ENCODE data around the gene MACROH2A1. TPM values are rescaled to one million over a fixed set of nuclear protein-coding genes. Genes with fewer than 3 reads are reported as not detected.
A peak's percentile ranks its signal among the peaks of the same experiment; 100 is the strongest.

MACROH2A1 gene
- total and polyA plus RNA-seq, 4 donors: 135 to 191 (median 179) TPM

- Histone ChIP-seq H3K4me3 (ENCODE audit: low read depth, low read length) (no peak overlapping the region), H3K27ac (ENCODE audit: low read depth, low read length) (no peak overlapping the region), H3K36me3 (ENCODE audit: control insufficient read depth, insufficient read depth, low read length) (peaks cover 16% of the 10 kb centered on the region), H3K27me3 (ENCODE audit: control insufficient read depth, insufficient read depth, low read length) (no peaks in the 10 kb centered on the region), H3K4me1 (ENCODE audit: control insufficient read depth, insufficient read depth, low read length) (peaks cover 14% of the 10 kb centered on the region), H3K9me3 (ENCODE audit: control insufficient read depth, insufficient read depth, low read length) (no peaks in the 10 kb centered on the region)
- peak in 1 of 6 donors; percentile 52 for DNase-seq (ENCODE audit: low read depth in 4 of 6, low spot score in 6 of 6)
- WGBS (ENCODE audit: insufficient coverage): 81% methylated on average over 2 of the region's 2 CpGs
Measured at GRCh38 chr5:135392256-135392655, 6.8 kb downstream of the MACROH2A1 start.

- no peaks in the 10 kb centered on the region for H3K9me3 ChIP-seq (ENCODE audit: control insufficient read depth, insufficient read depth, low read length)
- no peaks in the 10 kb centered on the region for H3K27me3 ChIP-seq (ENCODE audit: control insufficient read depth, insufficient read depth, low read length)
- peaks cover 14% of the 10 kb centered on the region for H3K4me1 ChIP-seq (ENCODE audit: control insufficient read depth, insufficient read depth, low read length)
- 72% methylated on average over 2 of the region's 2 CpGs for WGBS (ENCODE audit: insufficient coverage)
- H3K36me3 ChIP-seq (ENCODE audit: control insufficient read depth, insufficient read depth, low read length): peaks cover 18% of the 10 kb centered on the region
- no peak for DNase-seq (ENCODE audit: low read depth in 4 of 6, low spot score in 6 of 6)
- no peak overlapping the region for H3K4me3 ChIP-seq (ENCODE audit: low read depth, low read length)
- no peak overlapping the region for H3K27ac ChIP-seq (ENCODE audit: low read depth, low read length)
Measured at GRCh38 chr5:135391869-135392255, 7.2 kb downstream of the MACROH2A1 start.

GRCh38 chr5:135391116-135391868 is 7.7 kb downstream of the MACROH2A1 start:
- Histone ChIP-seq H3K27ac (ENCODE audit: low read depth, low read length) (no peak overlapping the region), H3K4me1 (ENCODE audit: control insufficient read depth, insufficient read depth, low read length) (peaks cover 11% of the 10 kb centered on the region), H3K4me3 (ENCODE audit: low read depth, low read length) (no peak overlapping the region), H3K36me3 (ENCODE audit: control insufficient read depth, insufficient read depth, low read length) (peaks cover 18% of the 10 kb centered on the region), H3K9me3 (ENCODE audit: control insufficient read depth, insufficient read depth, low read length) (no peaks in the 10 kb centered on the region), H3K27me3 (ENCODE audit: control insufficient read depth, insufficient read depth, low read length) (no peaks in the 10 kb centered on the region)
- 79% methylated on average over 6 of the region's 6 CpGs for WGBS (ENCODE audit: insufficient coverage)
- DNase-seq (ENCODE audit: low read depth in 4 of 6, low spot score in 6 of 6): no peak

- no peaks in the 10 kb centered on the region for H3K27me3 ChIP-seq (ENCODE audit: control insufficient read depth, insufficient read depth, low read length)
- no peak overlapping the region for H3K27ac ChIP-seq (ENCODE audit: low read depth, low read length)
- H3K9me3 ChIP-seq (ENCODE audit: control insufficient read depth, insufficient read depth, low read length): no peaks in the 10 kb centered on the region
- H3K4me1 ChIP-seq (ENCODE audit: control insufficient read depth, insufficient read depth, low read length): peaks cover 13% of the 10 kb centered on the region
- 98% methylated on average over 13 of the region's 16 CpGs for WGBS (ENCODE audit: insufficient coverage)
- H3K4me3 ChIP-seq (ENCODE audit: low read depth, low read length): no peak overlapping the region
- peaks cover 38% of the 10 kb centered on the region for H3K36me3 ChIP-seq (ENCODE audit: control insufficient read depth, insufficient read depth, low read length)
- no peak for DNase-seq (ENCODE audit: low read depth in 4 of 6, low spot score in 6 of 6)
Measured at GRCh38 chr5:135388860-135389435, 10.1 kb downstream of the MACROH2A1 start.

- no peaks in the 10 kb centered on the region for H3K9me3 ChIP-seq (ENCODE audit: control insufficient read depth, insufficient read depth, low read length)
- H3K4me1 ChIP-seq (ENCODE audit: control insufficient read depth, insufficient read depth, low read length): peaks cover 13% of the 10 kb centered on the region
- no peak overlapping the region for H3K27ac ChIP-seq (ENCODE audit: low read depth, low read length)
- peaks cover 42% of the 10 kb centered on the region for H3K36me3 ChIP-seq (ENCODE audit: control insufficient read depth, insufficient read depth, low read length)
- H3K4me3 ChIP-seq (ENCODE audit: low read depth, low read length): no peak overlapping the region
- no peak for DNase-seq (ENCODE audit: low read depth in 4 of 6, low spot score in 6 of 6)
- H3K27me3 ChIP-seq (ENCODE audit: control insufficient read depth, insufficient read depth, low read length): no peaks in the 10 kb centered on the region
Measured at GRCh38 chr5:135387629-135387960, 11.4 kb downstream of the MACROH2A1 start.

- H3K27me3 ChIP-seq (ENCODE audit: control insufficient read depth, insufficient read depth, low read length): no peaks in the 10 kb centered on the region
- peak in 1 of 6 donors; percentile 37 for DNase-seq (ENCODE audit: low read depth in 4 of 6, low spot score in 6 of 6)
- no peaks in the 10 kb centered on the region for H3K9me3 ChIP-seq (ENCODE audit: control insufficient read depth, insufficient read depth, low read length)
- no peak overlapping the region for H3K27ac ChIP-seq (ENCODE audit: low read depth, low read length)
- H3K36me3 ChIP-seq (ENCODE audit: control insufficient read depth, insufficient read depth, low read length): peaks cover 42% of the 10 kb centered on the region
- 94% methylated on average over 8 of the region's 8 CpGs for WGBS (ENCODE audit: insufficient coverage)
- H3K4me1 ChIP-seq (ENCODE audit: control insufficient read depth, insufficient read depth, low read length): peaks cover 13% of the 10 kb centered on the region
- no peak overlapping the region for H3K4me3 ChIP-seq (ENCODE audit: low read depth, low read length)
Measured at GRCh38 chr5:135386886-135387628, 12.0 kb downstream of the MACROH2A1 start.

GRCh38 chr5:135386096-135386495 is 12.9 kb downstream of the MACROH2A1 start:
- Histone ChIP-seq H3K27me3 (ENCODE audit: control insufficient read depth, insufficient read depth, low read length) (no peaks in the 10 kb centered on the region), H3K4me3 (ENCODE audit: low read depth, low read length) (no peak overlapping the region), H3K4me1 (ENCODE audit: control insufficient read depth, insufficient read depth, low read length) (peaks cover 3% of the 10 kb centered on the region), H3K27ac (ENCODE audit: low read depth, low read length) (no peak overlapping the region), H3K9me3 (ENCODE audit: control insufficient read depth, insufficient read depth, low read length) (no peaks in the 10 kb centered on the region), H3K36me3 (ENCODE audit: control insufficient read depth, insufficient read depth, low read length) (peaks cover 42% of the 10 kb centered on the region)
- no CpG with 5 or more reads among the region's 3 CpGs for WGBS (ENCODE audit: insufficient coverage)
- no peak for DNase-seq (ENCODE audit: low read depth in 4 of 6, low spot score in 6 of 6)

GRCh38 chr5:135385576-135385975 is 13.5 kb downstream of the MACROH2A1 start:
- Histone ChIP-seq H3K4me3 (ENCODE audit: low read depth, low read length) (no peak overlapping the region), H3K36me3 (ENCODE audit: control insufficient read depth, insufficient read depth, low read length) (peaks cover 42% of the 10 kb centered on the region), H3K9me3 (ENCODE audit: control insufficient read depth, insufficient read depth, low read length) (no peaks in the 10 kb centered on the region), H3K27me3 (ENCODE audit: control insufficient read depth, insufficient read depth, low read length) (no peaks in the 10 kb centered on the region), H3K4me1 (ENCODE audit: control insufficient read depth, insufficient read depth, low read length) (peaks cover 3% of the 10 kb centered on the region), H3K27ac (ENCODE audit: low read depth, low read length) (no peak overlapping the region)
- 72% methylated on average over 2 of the region's 3 CpGs for WGBS (ENCODE audit: insufficient coverage)
- no peak for DNase-seq (ENCODE audit: low read depth in 4 of 6, low spot score in 6 of 6)

GRCh38 chr5:135384898-135385297 is 14.1 kb downstream of the MACROH2A1 start:
- DNase-seq (ENCODE audit: low read depth in 4 of 6, low spot score in 6 of 6): no peak
- Histone ChIP-seq H3K4me1 (ENCODE audit: control insufficient read depth, insufficient read depth, low read length) (peaks cover 3% of the 10 kb centered on the region), H3K36me3 (ENCODE audit: control insufficient read depth, insufficient read depth, low read length) (peaks cover 45% of the 10 kb centered on the region)

More at GRCh38 chr5:135384898-135385297, 14.1 kb downstream of the MACROH2A1 start:
- H3K27ac ChIP-seq (ENCODE audit: low read depth, low read length): no peak overlapping the region
- H3K27me3 ChIP-seq (ENCODE audit: control insufficient read depth, insufficient read depth, low read length): no peaks in the 10 kb centered on the region
- H3K9me3 ChIP-seq (ENCODE audit: control insufficient read depth, insufficient read depth, low read length): no peaks in the 10 kb centered on the region
- H3K4me3 ChIP-seq (ENCODE audit: low read depth, low read length): no peak overlapping the region
